Measurements from ENCODE around the gene RNF181.
"Not testable (repeated sequence)": the region's sequence is repeated elsewhere in the genome, so short reads cannot be mapped to it uniquely, and the experiment has no call there.

Gene RNF181

DNA sequence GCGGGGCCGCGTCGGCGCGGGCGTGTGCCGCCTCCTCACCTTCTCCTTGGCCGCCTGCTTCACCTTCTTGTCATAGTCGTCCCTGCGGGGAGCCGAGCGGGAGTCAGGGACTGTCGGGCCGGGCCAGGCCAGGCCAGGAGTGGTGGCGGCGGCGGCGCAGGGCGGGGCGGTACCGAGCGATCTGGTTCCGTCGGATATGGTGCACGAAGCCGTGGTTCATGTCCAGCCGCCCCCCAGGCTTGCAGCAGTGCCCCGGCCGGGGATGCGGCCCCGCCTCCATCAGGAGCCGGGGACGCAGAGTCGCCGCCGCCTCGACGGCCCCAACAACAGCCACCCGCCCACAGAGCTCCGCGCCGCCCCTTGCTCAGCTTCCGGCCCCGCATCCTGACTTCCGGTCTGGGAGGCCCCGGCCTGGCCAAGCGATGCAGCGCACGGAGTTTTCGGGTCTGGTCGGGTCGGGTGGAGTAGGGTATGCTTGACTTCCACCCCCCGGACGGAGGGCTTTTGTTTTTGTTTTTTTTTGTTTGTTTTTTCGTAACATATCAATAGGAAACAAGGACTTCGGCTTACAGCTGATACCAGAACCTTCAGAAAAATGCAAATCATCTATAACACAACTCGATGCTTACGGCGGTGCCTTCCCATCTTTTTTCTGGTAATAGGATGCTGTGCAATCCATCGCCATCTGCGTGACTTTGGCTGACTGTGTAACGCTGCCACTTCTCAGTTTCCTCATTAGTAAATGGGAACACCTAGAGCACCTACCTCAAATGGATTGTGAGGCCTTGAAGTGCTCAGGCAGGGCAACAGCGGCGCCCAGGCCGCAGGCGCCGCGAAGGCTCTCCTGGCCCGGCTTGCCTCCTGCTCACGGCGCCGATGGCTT, 16.4 kb downstream of the RNF181 start, which contains the start of gene C2orf68:
TSS of gene C2orf68 (minus strand) at position 362 of the 883 bp plus-strand sequence. CDS start at position 280, 82 bp downstream.
- DNase-seq (ENCODE audit: low read depth in 1 of 2, low spot score in 1 of 2) = peak; percentile 68 to 80

DNA sequence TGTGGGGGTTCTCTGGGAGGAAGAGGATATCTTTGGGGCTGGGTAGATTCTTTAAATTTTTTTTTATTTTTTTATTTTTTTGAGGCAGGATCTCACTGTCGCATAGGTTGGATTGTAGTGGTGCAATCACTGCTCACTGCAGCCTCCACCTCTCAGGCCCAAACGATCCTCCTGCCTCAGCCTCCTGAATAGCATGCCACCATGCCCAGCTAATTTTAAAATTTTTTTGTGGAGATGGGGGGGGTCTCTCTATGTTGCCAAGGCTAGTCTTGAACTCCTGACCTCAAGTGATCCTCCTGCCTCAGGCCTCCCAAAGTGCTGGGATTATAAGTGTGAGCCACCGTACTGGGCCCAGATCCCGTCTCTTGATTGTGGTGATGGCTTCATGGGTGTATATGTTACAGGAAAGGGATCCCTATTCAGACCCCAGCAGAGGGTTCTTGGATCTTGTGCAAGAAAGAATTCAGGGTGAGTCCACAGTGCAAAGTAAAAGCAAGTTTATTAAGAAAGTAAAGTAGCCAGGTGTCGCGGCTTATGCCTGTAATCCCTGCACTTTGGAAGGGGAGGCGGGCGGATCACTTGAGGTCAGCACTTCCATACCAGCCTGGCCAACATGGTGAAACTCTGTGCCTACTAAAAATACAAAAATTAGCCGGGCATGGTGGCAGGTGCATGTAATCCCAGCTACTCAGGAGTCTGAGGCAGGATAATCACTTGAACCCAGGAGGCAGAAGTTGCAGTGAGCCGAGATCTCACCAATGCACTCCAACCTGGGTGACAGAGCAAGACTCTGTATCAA, 18.4 kb downstream of the RNF181 start:
- no peak for DNase-seq (ENCODE audit: low read depth in 1 of 2, low spot score in 1 of 2)

DNA sequence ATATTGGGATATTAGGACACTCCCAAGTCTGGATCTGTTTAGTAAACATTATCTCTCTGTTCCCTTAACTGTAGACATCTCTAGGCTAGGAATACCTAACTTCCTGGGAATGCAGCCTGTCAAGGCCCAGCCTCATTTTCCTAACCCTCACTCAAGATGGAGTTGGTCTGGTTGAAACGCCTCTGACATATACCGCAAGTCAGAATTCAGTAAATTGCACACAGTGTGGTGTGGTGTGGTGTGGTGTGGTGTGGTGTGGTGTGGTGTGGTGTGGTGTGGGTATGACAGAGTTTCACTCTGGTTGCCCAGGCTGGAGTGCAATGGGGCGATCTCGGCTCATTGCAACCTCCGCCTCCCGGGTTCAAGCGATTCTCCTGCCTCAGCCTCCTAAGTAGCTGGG, 19.2 kb downstream of the RNF181 start:
- not testable (repeated sequence) for DNase-seq (ENCODE audit: low read depth in 1 of 2, low spot score in 1 of 2)

DNA sequence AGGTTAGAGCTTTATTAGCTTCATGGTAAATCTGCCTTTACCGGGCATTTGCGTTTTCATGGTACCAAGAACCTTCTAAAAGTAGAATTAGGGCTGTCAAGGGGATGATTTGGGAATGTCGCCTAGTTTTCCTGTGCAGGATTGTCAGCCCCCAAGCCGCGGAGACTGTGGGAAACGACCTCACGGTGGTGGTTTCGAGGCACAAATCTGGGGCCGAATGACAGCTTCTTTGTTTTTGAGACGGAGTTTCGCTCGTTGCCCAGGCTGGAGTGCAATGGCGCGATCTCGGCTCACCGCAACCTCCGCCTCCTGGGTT, 19.8 kb downstream of the RNF181 start:
- DNase-seq (ENCODE audit: low read depth in 1 of 2, low spot score in 1 of 2) = no peak

DNA sequence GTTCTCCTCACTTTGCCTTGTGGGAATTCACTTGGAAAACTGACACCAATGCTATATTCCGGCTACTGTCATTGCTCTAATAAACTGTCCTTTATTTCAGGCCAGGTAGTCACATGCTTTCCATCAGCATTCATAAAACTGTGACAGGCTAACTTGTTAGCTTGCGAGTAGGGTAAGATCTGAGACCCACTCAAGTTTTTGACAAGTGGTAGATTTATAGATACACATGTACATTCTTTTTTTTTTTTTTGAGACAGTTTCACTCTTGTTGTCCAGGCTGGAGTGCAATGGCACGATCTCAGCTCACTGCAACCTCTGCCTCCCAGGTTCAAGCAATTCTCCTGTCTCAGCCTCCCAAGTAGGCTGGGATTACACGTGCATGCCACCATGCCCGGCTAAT, 22.2 kb downstream of the RNF181 start:
- not testable (repeated sequence) for DNase-seq (ENCODE audit: low read depth in 1 of 2, low spot score in 1 of 2)

DNA sequence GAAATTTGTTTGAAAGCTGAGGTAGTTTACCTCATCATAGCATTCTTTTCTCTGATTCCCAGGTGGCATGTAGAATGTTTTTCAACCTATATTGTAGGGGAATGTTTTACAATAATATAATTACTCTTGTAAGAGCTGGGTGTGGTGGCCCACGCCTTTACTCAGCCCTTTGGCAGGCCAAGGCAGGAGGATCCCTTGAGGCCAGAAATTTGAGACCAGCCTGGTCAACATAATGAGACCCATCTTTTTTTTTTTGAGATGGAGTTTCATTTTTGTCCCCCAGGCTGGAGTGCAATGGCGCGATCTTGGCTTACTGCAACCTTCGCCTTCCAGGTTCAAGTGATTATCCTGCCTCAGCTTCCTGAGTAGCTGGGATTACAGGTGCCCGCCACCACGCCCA, 24.1 kb downstream of the RNF181 start:
- no peak for DNase-seq (ENCODE audit: low read depth in 1 of 2, low spot score in 1 of 2)

DNA sequence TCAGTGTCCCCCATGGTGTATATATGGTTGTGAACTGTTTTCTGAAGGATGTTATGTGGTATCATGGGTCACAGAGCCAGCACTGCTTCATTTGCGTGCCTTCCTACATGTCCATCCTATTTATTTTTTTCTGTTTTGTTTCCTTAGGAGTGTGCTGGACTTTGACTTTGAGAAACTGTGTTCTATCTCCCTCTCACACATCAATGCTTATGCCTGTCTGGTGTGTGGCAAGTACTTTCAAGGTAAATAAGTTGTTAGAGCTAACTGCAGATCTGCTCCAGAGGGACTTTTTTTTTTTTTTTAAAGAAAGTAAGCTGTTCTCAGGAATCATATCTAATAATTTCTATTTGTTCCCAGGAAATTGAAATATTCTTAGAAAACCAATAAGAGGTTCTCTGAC, 25.8 kb downstream of the RNF181 start:
- no peak for DNase-seq (ENCODE audit: low read depth in 1 of 2, low spot score in 1 of 2)

DNA sequence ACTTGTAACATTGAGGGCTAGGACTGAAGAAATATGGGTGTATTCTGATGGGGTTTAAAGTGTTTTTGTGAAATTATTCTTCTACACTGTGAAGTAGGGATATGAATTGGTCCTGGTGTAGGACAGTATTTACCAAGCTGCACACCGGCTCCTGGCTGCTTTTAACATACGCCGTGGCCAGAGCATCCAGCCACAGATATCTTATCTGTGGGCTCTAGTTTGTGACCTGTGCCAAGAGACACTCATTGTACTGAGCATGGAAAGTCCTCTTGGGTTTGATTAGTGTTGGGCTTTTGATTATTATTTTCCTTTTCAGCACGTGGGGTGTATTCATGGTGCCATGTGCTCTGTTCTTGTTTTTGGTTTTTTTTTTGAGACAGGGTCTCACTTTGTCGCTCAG, 28.4 kb downstream of the RNF181 start:
- no peak for DNase-seq (ENCODE audit: low read depth in 1 of 2, low spot score in 1 of 2)

DNA sequence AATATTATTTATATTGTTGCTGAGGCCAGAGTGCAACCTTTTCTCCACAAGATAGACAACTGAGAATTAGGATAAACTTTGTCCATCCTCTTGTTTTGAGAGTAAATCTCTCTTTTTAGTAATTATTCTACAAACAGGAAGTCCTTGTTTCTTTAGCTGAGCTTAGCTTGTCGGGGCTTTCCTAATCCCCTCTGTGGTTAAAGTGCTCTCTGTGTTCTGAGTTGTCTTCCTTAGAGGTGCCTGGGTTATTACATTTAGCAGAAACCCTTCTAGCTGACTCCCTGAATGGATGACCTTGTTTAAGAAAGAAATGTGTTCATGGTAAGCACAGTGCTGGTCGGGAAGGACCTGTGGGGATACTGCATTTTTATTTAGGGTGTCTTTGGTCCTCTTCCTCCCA, 33.1 kb downstream of the RNF181 start:
- no peak for DNase-seq (ENCODE audit: low read depth in 1 of 2, low spot score in 1 of 2)

DNA sequence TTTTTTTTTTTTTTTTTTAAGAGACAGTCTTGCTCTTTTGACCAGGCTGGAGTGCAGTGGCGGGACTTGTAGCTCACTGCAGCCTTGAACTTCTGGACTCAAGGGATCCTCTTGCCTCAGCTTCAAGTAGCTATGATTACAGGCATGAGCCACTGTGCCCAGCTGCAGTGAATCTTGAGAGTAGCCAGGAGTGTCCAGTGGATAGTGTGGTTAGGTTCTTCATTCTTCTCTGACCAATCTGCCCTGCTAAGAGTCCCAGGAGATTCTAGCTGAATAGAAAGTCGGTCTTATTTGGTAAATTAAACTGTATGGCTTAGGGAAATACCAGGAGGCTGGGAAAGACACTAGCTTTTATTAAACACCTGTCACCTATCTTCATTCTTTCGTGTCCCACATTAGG, 35.8 kb downstream of the RNF181 start:
- DNase-seq (ENCODE audit: low read depth in 1 of 2, low spot score in 1 of 2) = no peak

DNA sequence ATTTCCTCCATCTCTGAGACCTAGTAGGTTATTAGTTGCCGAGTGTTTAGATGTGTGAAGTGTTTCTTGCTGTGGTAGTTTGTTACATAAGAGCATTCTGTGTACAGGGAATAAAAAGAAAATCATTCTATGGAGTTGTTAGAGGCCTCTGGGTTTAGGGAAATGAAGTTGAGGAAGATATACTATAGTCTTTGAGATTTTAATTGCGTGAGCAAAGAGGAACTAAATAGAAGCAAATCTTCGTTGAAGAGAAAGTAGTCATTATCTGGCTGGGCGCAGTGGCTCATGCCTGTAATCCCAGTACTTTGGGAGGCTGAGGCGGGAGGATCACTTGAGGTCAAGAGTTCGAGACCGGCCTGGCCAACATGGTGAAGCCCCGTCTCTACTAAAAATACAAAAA, 39.5 kb downstream of the RNF181 start:
- DNase-seq (ENCODE audit: low read depth in 1 of 2, low spot score in 1 of 2) = no peak

DNA sequence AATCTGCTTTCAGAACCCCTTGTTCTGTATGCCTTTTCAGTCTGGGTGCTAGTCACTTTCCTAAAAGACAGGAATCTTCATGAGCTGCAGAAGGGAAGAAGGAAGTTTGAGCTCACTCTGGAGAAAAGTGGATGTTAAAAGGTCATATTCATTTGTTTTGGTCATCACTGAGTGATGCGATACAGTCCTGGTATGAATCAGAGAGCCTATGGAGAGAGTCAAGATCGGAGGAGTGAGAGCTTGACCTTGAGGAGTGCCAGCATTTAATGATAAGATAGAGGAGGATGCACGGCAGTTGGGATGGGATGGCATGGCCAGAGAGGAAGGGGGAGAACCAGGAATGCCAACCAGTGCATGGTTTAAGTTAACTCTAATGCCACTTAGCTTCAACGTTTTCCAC, 40.1 kb downstream of the RNF181 start:
- no peak for DNase-seq (ENCODE audit: low read depth in 1 of 2, low spot score in 1 of 2)

DNA sequence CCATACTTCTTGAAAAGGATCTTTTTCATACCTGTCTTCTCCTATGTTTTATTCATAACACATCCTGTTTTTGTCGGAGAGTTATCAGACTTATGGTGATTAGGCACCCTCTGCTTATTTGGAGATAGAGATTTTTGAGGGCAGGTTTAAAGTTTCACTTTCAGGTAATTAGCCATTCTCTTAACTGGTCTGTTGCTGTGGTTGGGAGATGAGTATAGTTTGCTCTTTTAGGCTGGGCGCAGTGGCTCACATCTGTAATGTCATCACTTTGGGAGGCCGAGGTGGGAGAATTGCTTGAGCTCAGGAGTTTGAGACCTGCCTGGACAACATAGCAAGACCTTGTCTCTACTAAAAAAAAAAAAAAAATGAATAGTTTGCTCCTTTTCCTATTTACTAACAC, 47.2 kb downstream of the RNF181 start:
- DNase-seq (ENCODE audit: low read depth in 1 of 2, low spot score in 1 of 2) = no peak

DNA sequence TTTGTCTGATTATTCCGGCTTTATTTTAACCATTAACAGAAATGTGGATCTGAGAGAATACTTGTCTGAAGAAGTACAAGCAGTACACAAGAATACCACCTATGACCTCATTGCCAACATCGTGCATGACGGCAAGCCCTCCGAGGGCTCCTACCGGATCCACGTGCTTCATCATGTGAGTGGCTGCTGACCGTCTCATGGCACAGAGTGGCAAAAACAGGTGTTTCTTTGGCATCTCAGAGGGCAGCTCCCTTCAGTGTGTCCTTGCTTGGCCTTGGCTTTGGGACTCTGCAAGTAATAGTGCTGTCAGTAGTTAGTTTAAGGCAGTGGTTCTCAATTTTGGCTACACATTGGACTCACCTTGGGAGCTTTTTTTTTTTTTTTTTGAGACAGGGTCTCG, 49.4 kb downstream of the RNF181 start:
- DNase-seq (ENCODE audit: low read depth in 1 of 2, low spot score in 1 of 2) = no peak

DNA sequence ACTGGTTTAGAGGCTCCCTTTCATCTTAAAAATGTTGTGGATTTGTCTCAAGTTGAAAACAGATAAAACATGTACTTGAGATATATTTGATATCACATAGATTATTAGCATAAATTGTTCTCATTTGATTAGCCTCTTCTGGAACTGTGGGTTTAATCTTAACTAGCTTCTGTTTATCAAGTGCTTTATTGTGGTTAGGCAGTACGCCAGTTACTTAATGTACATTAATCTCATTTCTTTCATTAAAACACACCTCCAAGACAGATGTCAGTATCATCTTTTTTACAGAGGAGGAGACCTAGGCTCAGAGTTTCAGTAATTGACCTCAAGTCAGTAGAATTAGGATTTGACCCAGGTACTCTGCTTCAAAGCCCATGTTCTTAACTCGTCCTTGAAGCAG, 50.6 kb downstream of the RNF181 start:
- DNase-seq (ENCODE audit: low read depth in 1 of 2, low spot score in 1 of 2) = no peak
